Measurements from ENCODE around the gene CPNE9.

The CPNE9 gene

GRCh38 chr3:9703736-9704346 lies at the start of gene CPNE9:
Gene CPNE9, plus strand, starts transcription at chr3:9703833. Its CDS starts 164 bp downstream, at chr3:9703997.
- no peak for DNase-seq (ENCODE audit: low spot score)
- ChIA-PET POLR2A (ENCODE audit: low non-redundant PET) (no interaction called here), CTCF (no interaction called here)
- no peak for TF ChIP-seq CTCF (conservative IDR thresholded peaks at IDR 0.05; ENCODE audit: low read depth)
- no peak within 1 kb of the TSS for H3K27ac ChIP-seq

- DNase-seq (ENCODE audit: low spot score), result no peak
- no peak overlapping the region for H3K27ac ChIP-seq
- POLR2A ChIA-PET (ENCODE audit: low non-redundant PET), result no interaction called here
- CTCF ChIA-PET, result no interaction called here
- no peak for TF ChIP-seq CTCF (conservative IDR thresholded peaks at IDR 0.05; ENCODE audit: low read depth)
These were observed 43.8 kb upstream of the CPNE9 start for GRCh38 chr3:9659849-9660248.

GRCh38 chr3:9660972-9661371 lies 42.7 kb upstream of the CPNE9 start:
- no peak for DNase-seq (ENCODE audit: low spot score)
- ChIA-PET POLR2A (ENCODE audit: low non-redundant PET) (no interaction called here), CTCF (interaction anchor here (1.0 kb wide), 1 partner anchor 158 kb away, joined by 3 read pairs; no protein-coding TSS in a partner anchor)

GRCh38 chr3:9664119-9664751 lies 39.4 kb upstream of the CPNE9 start:
- no peak overlapping the region for H3K27ac ChIP-seq
- DNase-seq (ENCODE audit: low spot score), result no peak
- ChIA-PET CTCF (no interaction called here), POLR2A (ENCODE audit: low non-redundant PET) (no interaction called here)
- no peak for TF ChIP-seq CTCF (conservative IDR thresholded peaks at IDR 0.05; ENCODE audit: low read depth)

More at GRCh38 chr3:9660972-9661371, 42.7 kb upstream of the CPNE9 start:
- TF ChIP-seq CTCF (conservative IDR thresholded peaks at IDR 0.05; ENCODE audit: low read depth), result no peak
- no peak overlapping the region for H3K27ac ChIP-seq

GRCh38 chr3:9666704-9667445 lies 36.8 kb upstream of the CPNE9 start:
- H3K27ac ChIP-seq, result no peak overlapping the region
- POLR2A ChIA-PET (ENCODE audit: low non-redundant PET), result no interaction called here
- CTCF ChIA-PET, result no interaction called here

More at GRCh38 chr3:9666704-9667445, 36.8 kb upstream of the CPNE9 start:
- DNase-seq (ENCODE audit: low spot score), result no peak
- no peak for TF ChIP-seq CTCF (conservative IDR thresholded peaks at IDR 0.05; ENCODE audit: low read depth)
